OCI-LY3 (cell line): Measurements from ENCODE around the gene SCAMP3.

Source experiments
- CTCF ChIP-seq: fragments of 200-600, 300-600 bp; sonication (generic); IDR thresholded peaks from 2 replicates; pipeline ENCODE4 v1.5.1; 2014; ENCODE audit warnings: antibody characterized with exemption, low read length, low read depth
- EZH2phosphoT487 ChIP-seq: fragments of 200-600 bp; shearing (Covaris generic); IDR thresholded peaks from 2 replicates; pipeline ENCODE4 v1.6.1; 2018; ENCODE audit warnings: antibody characterized with exemption, mixed run types, low read depth

GRCh38 chr1:155245163-155245524 is 17.0 kb downstream of the SCAMP3 start:
- TF ChIP-seq CTCF: no peak
- no peak for TF ChIP-seq EZH2phosphoT487
